H9 (cell line): ENCODE data around the gene DENR. TPM values are rescaled to one million over a fixed set of nuclear protein-coding genes. Genes with fewer than 3 reads are reported as not detected.

ENCODE experiments used
- DNase-seq: peaks from one replicate; pipeline ENCODE4 v3.0.0-alpha.2; 2017
- H2AFZ ChIP-seq: one replicate; pipeline ENCODE4 v1.6.1; 2013; ENCODE audit warnings: mild to moderate bottlenecking, low read length, control low read depth, moderate library complexity
- H2AK5ac ChIP-seq: 2 replicates; pipeline ENCODE4 v1.6.1; 2013; ENCODE audit warnings: low read length, control low read depth, mixed read lengths; ENCODE audit not compliant: insufficient read length
- H2BK120ac ChIP-seq: one replicate; pipeline ENCODE4 v1.6.1; 2013; ENCODE audit warnings: low read depth, mild to moderate bottlenecking, low read length, control low read depth, inconsistent platforms; ENCODE audit not compliant: poor library complexity, severe bottlenecking
- H2BK12ac ChIP-seq: 2 replicates; pipeline ENCODE4 v1.6.1; 2013; ENCODE audit warnings: low read length, control low read depth, mixed read lengths, low read depth; ENCODE audit not compliant: insufficient read length
- H2BK15ac ChIP-seq: 2 replicates; pipeline ENCODE4 v1.6.1; 2013; ENCODE audit warnings: low read depth, low read length, control low read depth
- H2BK20ac ChIP-seq: one replicate; pipeline ENCODE4 v1.6.1; 2013; ENCODE audit warnings: low read depth, mild to moderate bottlenecking, low read length, control low read depth, inconsistent platforms; ENCODE audit not compliant: poor library complexity, severe bottlenecking
- H2BK5ac ChIP-seq: 2 replicates; pipeline ENCODE4 v1.6.1; 2013; ENCODE audit warnings: low read length, control low read depth, mixed read lengths; ENCODE audit not compliant: insufficient read length
- H3K14ac ChIP-seq: 2 replicates; pipeline ENCODE4 v1.6.1; 2013; ENCODE audit warnings: low read length, control low read depth; ENCODE audit not compliant: insufficient read depth
- H3K18ac ChIP-seq: 2 replicates; pipeline ENCODE4 v1.6.1; 2013; ENCODE audit warnings: low read depth, mild to moderate bottlenecking, mixed read lengths, low read length, control low read depth; ENCODE audit not compliant: insufficient read length
- H3K23ac ChIP-seq: 2 replicates; pipeline ENCODE4 v1.6.1; 2013; ENCODE audit warnings: low read length, control low read depth, mixed read lengths, low read depth; ENCODE audit not compliant: insufficient read length
- H3K23me2 ChIP-seq: 2 replicates; pipeline ENCODE4 v1.6.1; 2013; ENCODE audit warnings: low read depth, mild to moderate bottlenecking, mixed read lengths, low read length, control low read depth; ENCODE audit not compliant: insufficient read length, poor library complexity, severe bottlenecking
- H3K27ac ChIP-seq: 2 replicates; pipeline ENCODE4 v1.5.1; 2013; ENCODE audit warnings: low read length, control low read depth, mixed read lengths, low read depth; ENCODE audit not compliant: insufficient read length
- H3K27me3 ChIP-seq: 2 replicates; pipeline ENCODE4 v1.6.1; 2013; ENCODE audit warnings: low read length, control low read depth, inconsistent platforms; ENCODE audit not compliant: insufficient read depth
- H3K4ac ChIP-seq: 2 replicates; pipeline ENCODE4 v1.6.1; 2013; ENCODE audit warnings: low read depth, mild to moderate bottlenecking, control low read depth, inconsistent platforms, low read length, moderate library complexity
- H3K4me1 ChIP-seq: 2 replicates; pipeline ENCODE4 v1.6.1; 2013; ENCODE audit warnings: low read length, control low read depth, inconsistent platforms; ENCODE audit not compliant: insufficient read depth
- H3K4me2 ChIP-seq: 2 replicates; pipeline ENCODE4 v1.6.1; 2013; ENCODE audit warnings: low read length, control low read depth, mixed read lengths; ENCODE audit not compliant: insufficient read length, insufficient read depth
- H3K56ac ChIP-seq: 2 replicates; pipeline ENCODE4 v1.6.1; 2013; ENCODE audit warnings: low read depth, mild to moderate bottlenecking, mixed read lengths, low read length, control low read depth; ENCODE audit not compliant: insufficient read length
- H3K79me1 ChIP-seq: 2 replicates; pipeline ENCODE4 v1.6.1; 2013; ENCODE audit warnings: low read depth, mild to moderate bottlenecking, moderate library complexity, low read length, control low read depth, inconsistent platforms; ENCODE audit not compliant: insufficient read depth, poor library complexity, severe bottlenecking
- H3K79me2 ChIP-seq: 2 replicates; pipeline ENCODE4 v1.6.1; 2013; ENCODE audit warnings: low read length, control low read depth, inconsistent platforms; ENCODE audit not compliant: insufficient read depth
- H3K9ac ChIP-seq: 2 replicates; pipeline ENCODE4 v1.6.1; 2013; ENCODE audit warnings: low read length, control low read depth, mixed read lengths; ENCODE audit not compliant: insufficient read length; ENCODE audit errors: extremely low read depth
- H3K9me3 ChIP-seq: one replicate; pipeline ENCODE4 v1.6.1; 2013; ENCODE audit warnings: low read depth, low read length, inconsistent platforms; ENCODE audit not compliant: control insufficient read depth
- H3T11ph ChIP-seq: one replicate; pipeline ENCODE4 v1.6.1; 2013; ENCODE audit warnings: mild to moderate bottlenecking, low read length, control low read depth, inconsistent platforms
- H4K20me1 ChIP-seq: one replicate; pipeline ENCODE4 v1.6.1; 2013; ENCODE audit not compliant: control insufficient read depth, insufficient read length, insufficient read depth
- H4K5ac ChIP-seq: 2 replicates; pipeline ENCODE4 v1.6.1; 2013; ENCODE audit warnings: low read depth, mild to moderate bottlenecking, mixed read lengths, low read length, control low read depth; ENCODE audit not compliant: insufficient read length
- H4K8ac ChIP-seq: replicated peaks from 2 replicates; pipeline ENCODE4 v1.6.1; 2013; ENCODE audit warnings: low read length, control low read depth, mixed read lengths, low read depth; ENCODE audit not compliant: insufficient read length
- H4K91ac ChIP-seq: 2 replicates; pipeline ENCODE4 v1.6.1; 2013; ENCODE audit warnings: low read depth, mild to moderate bottlenecking, moderate library complexity, mixed read lengths, low read length, control low read depth; ENCODE audit not compliant: insufficient read length
- H3K27ac Mint-ChIP-seq, 3 experiments: 2 replicates in 2 of 3; 3 replicates in 1 of 3; pipeline ENCODE4 v1.8.0; 2020 to 2021; ENCODE audit warnings: mixed read lengths in 3 of 3, mild to moderate bottlenecking in 1 of 3, moderate library complexity in 1 of 3
- H3K27me3 Mint-ChIP-seq: 2 replicates; pipeline ENCODE4 v1.8.0; 2021; ENCODE audit warnings: low read depth, mild to moderate bottlenecking, moderate library complexity, mixed read lengths
- H3K36me3 Mint-ChIP-seq, 3 experiments: 2 replicates in 2 of 3; 3 replicates in 1 of 3; pipeline ENCODE4 v1.8.0; 2020 to 2021; ENCODE audit warnings: low read depth in 3 of 3, mixed read lengths in 3 of 3; ENCODE audit not compliant: insufficient read depth in 1 of 3
- H3K4me1 Mint-ChIP-seq, 2 experiments: 2 replicates each; pipeline ENCODE4 v1.8.0; 2020; ENCODE audit warnings: mixed read lengths in 2 of 2
- H3K4me3 Mint-ChIP-seq, 2 experiments: 2 replicates in 1 of 2; 3 replicates in 1 of 2; pipeline ENCODE4 v1.8.0; 2020 to 2021; ENCODE audit warnings: mild to moderate bottlenecking in 2 of 2, mixed read lengths in 2 of 2, moderate library complexity in 1 of 2
- H3K9me3 Mint-ChIP-seq, 2 experiments: 2 replicates in 1 of 2; 3 replicates in 1 of 2; pipeline ENCODE4 v1.8.0; 2020; ENCODE audit warnings: mild to moderate bottlenecking in 2 of 2, mixed read lengths in 2 of 2, moderate library complexity in 1 of 2
- CTCF ChIP-seq: fragments of 200-600 bp; sonication (generic); conservative IDR thresholded peaks from 3 replicates; pipeline ENCODE4 v1.8.0; 2021; ENCODE audit warnings: antibody characterized with exemption, mild to moderate bottlenecking
- WGBS: extraction: QIAGEN DNeasy Blood & Tissue Kit; methylation state at CpG from one replicate; pipeline ENCODE4 v1.1.7; 2013; ENCODE audit warnings: missing lambda C conversion rate, low lambda C conversion rate, mixed read lengths; ENCODE audit not compliant: insufficient read length; ENCODE audit errors: extremely low coverage; 5-methylcytosine and 5-hydroxymethylcytosine counted together
- total RNA-seq: library from RNA; stranded (reverse); gene quantifications from 2 replicates; pipeline ENCODE4 v1.2.1, GENCODE V29; 2021

Gene DENR
- total RNA-seq, 1 experiment from 2014 or later, result 104 TPM

DNA sequence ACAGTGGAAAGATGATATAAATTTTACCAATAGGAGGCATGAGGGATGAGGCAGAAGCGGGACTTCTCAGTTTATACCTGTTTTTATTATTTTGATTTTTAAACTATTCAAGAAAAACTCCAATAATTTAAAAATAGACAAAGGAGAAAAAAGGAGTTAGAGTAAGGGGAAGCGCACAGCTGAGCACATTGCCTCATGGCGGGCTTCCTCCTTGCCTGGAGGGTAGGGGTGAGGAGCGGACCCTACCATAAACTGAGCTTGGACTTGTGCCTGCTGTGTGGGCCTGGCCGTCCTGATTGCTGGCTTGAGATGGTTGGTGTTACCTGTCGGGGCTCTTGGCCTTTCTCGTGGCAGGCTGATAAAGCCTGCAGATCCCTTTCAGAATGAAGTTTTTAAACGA is 67.5 kb downstream of the DENR start:
- peaks cover 33% of the 10 kb centered on the region for H3K27me3 Mint-ChIP-seq
- no peak overlapping the region for H2BK5ac ChIP-seq
- WGBS, result no CpG with 5 or more reads among the region's 8 CpGs

More for the DNA sequence above, 67.5 kb downstream of the DENR start:
- Mint-ChIP-seq H3K27ac (no peak overlapping the region; a peak in 1 of 7 replicates), H3K9me3 (no peaks in the 10 kb centered on the region), H3K4me3 (no peak overlapping the region), H3K36me3 (no peaks in the 10 kb centered on the region), H3K4me1 (no peaks in the 10 kb centered on the region)
- Histone ChIP-seq H2BK120ac (no peak overlapping the region), H2AK5ac (no peak overlapping the region), H3K4me1 (no peaks in the 10 kb centered on the region), H4K8ac (no peak overlapping the region), H2BK15ac (no peak overlapping the region), H4K20me1 (no peaks in the 10 kb centered on the region), H3K27ac (no peak overlapping the region), H4K5ac (no peak overlapping the region), H2BK12ac (no peak overlapping the region), H3K79me2 (no peaks in the 10 kb centered on the region), H3K56ac (no peak overlapping the region), H3K4me2 (no peak overlapping the region), H3K18ac (no peak overlapping the region), H3T11ph (no peak overlapping the region), H3K4ac (no peak overlapping the region), H3K79me1 (no peaks in the 10 kb centered on the region), H3K23me2 (no peaks in the 10 kb centered on the region), H3K9me3 (no peaks in the 10 kb centered on the region), H2BK20ac (no peak overlapping the region), H3K9ac (no peak overlapping the region), H2AFZ (no peak overlapping the region), H3K23ac (no peak overlapping the region), H3K27me3 (no peaks in the 10 kb centered on the region), H3K14ac (no peak overlapping the region), H4K91ac (no peak overlapping the region)
- no peak for TF ChIP-seq CTCF
- DNase-seq, result no peak

Other genes with a start within 250 kb of the DENR start
- 64.9 and 66.2 TPM in 2 replicates for gene RSRC2, start 225.9 kb upstream of the DENR start, total RNA-seq
- gene KNTC1, start 225.6 kb upstream of the DENR start, total RNA-seq, result 66.8 and 71.3 TPM in 2 replicates
- gene HCAR2, start 49.5 kb upstream of the DENR start, total RNA-seq, result not detected in 2 replicates
- gene HCAR3, start 36.0 kb upstream of the DENR start, total RNA-seq, result not detected in 2 replicates
- 0.07 TPM in 2 replicates for gene HCAR1, start 22.0 kb upstream of the DENR start, total RNA-seq
- gene CCDC62, start 21.7 kb downstream of the DENR start, total RNA-seq, result 0.22 and 0.79 TPM in 2 replicates
- 17.4 and 20.0 TPM in 2 replicates for gene HIP1R, start 82.6 kb downstream of the DENR start, total RNA-seq
- 12.3 and 12.9 TPM in 2 replicates for gene VPS37B, start 143.3 kb downstream of the DENR start, total RNA-seq
- 3.3 and 4.6 TPM in 2 replicates for gene ABCB9, start 213.6 kb downstream of the DENR start, total RNA-seq
- gene OGFOD2, start 222.4 kb downstream of the DENR start, total RNA-seq, result 14.1 and 14.7 TPM in 2 replicates
- 124 and 132 TPM in 2 replicates for gene ARL6IP4, start 227.9 kb downstream of the DENR start, total RNA-seq